ENCODE measurements around the gene MAN1A2. TPM values are rescaled to one million over a fixed set of nuclear protein-coding genes. Genes with fewer than 3 reads are reported as not detected.

The MAN1A2 gene
- total RNA-seq, 1 experiment from 2014 or later, result 38.1 TPM

GRCh38 chr1:117567976-117568375, 200.7 kb downstream of the MAN1A2 start (continued):
- TF ChIP-seq, protein P1, sequence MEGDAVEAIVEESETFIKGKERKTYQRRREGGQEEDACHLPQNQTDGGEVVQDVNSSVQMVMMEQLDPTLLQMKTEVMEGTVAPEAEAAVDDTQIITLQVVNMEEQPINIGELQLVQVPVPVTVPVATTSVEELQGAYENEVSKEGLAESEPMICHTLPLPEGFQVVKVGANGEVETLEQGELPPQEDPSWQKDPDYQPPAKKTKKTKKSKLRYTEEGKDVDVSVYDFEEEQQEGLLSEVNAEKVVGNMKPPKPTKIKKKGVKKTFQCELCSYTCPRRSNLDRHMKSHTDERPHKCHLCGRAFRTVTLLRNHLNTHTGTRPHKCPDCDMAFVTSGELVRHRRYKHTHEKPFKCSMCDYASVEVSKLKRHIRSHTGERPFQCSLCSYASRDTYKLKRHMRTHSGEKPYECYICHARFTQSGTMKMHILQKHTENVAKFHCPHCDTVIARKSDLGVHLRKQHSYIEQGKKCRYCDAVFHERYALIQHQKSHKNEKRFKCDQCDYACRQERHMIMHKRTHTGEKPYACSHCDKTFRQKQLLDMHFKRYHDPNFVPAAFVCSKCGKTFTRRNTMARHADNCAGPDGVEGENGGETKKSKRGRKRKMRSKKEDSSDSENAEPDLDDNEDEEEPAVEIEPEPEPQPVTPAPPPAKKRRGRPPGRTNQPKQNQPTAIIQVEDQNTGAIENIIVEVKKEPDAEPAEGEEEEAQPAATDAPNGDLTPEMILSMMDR (IDR thresholded peaks at IDR 0.05 in 2 of 3, conservative IDR thresholded peaks at IDR 0.05 in 1 of 3; ENCODE audit: borderline replicate concordance in 1 of 3, insufficient read depth in 1 of 3, low read depth in 2 of 3, low read length in 2 of 3), result no peak
- TF ChIP-seq SRF (IDR thresholded peaks at IDR 0.05; ENCODE audit: low read depth) (no peak), MAX (IDR thresholded peaks at IDR 0.05) (no peak), YY1 (IDR thresholded peaks at IDR 0.05; ENCODE audit: extremely low read depth, insufficient replicate concordance, low read depth, low read length) (no peak), EZH2 (IDR thresholded peaks at IDR 0.05) (no peak), CEBPB (IDR thresholded peaks at IDR 0.05; ENCODE audit: low read depth) (no peak), ATF3 (IDR thresholded peaks at IDR 0.05) (no peak), ZNF274 (IDR thresholded peaks at IDR 0.05; ENCODE audit: low read depth, low read length) (no peak)
- TF ChIP-seq, protein P2, sequence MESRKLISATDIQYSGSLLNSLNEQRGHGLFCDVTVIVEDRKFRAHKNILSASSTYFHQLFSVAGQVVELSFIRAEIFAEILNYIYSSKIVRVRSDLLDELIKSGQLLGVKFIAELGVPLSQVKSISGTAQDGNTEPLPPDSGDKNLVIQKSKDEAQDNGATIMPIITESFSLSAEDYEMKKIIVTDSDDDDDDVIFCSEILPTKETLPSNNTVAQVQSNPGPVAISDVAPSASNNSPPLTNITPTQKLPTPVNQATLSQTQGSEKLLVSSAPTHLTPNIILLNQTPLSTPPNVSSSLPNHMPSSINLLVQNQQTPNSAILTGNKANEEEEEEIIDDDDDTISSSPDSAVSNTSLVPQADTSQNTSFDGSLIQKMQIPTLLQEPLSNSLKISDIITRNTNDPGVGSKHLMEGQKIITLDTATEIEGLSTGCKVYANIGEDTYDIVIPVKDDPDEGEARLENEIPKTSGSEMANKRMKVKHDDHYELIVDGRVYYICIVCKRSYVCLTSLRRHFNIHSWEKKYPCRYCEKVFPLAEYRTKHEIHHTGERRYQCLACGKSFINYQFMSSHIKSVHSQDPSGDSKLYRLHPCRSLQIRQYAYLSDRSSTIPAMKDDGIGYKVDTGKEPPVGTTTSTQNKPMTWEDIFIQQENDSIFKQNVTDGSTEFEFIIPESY (IDR thresholded peaks at IDR 0.05; ENCODE audit: extremely low read depth, insufficient replicate concordance, low read length), result no peak

DNA sequence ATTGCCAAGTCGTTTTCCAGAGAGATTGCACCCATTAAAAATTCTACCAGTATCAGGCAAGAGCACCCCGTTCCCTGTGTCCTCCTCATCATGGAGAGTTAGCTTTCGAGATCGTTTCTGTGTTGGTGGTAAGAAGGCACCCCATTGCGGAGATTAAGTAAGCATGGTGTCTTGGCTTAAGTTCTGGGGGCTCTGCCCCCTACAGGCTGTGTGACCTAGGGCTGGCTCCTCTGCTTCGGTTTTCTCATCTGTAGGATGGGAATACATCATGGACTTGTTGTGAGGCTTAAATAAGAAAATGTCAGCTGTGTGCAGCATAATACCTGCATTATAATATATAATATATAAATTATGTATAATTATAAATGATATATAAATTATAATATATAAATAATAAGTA, 201.8 kb downstream of the MAN1A2 start:
- no peak for TF ChIP-seq TCF7L2 (IDR thresholded peaks at IDR 0.05; ENCODE audit: borderline replicate concordance, extremely low read depth, insufficient read depth, insufficient read length)
- TF ChIP-seq, protein P1 (IDR thresholded peaks at IDR 0.05 in 2 of 3, conservative IDR thresholded peaks at IDR 0.05 in 1 of 3; ENCODE audit: borderline replicate concordance in 1 of 3, insufficient read depth in 1 of 3, low read depth in 2 of 3, low read length in 2 of 3), result 0 out of 6 replicates have a peak, but pooled peaks of 1 of the 3 experiments have one; percentile 15
- DNase-seq (ENCODE audit: low read depth, low spot score), result no peak
- Histone ChIP-seq H3K27me3 (ENCODE audit: insufficient read depth, low read length) (no peaks in the 10 kb centered on the region), H3K27ac (ENCODE audit: low read depth, low read length) (no peak overlapping the region), H3K4me2 (ENCODE audit: low read length) (no peak overlapping the region), H4K20me1 (ENCODE audit: insufficient read depth) (no peaks in the 10 kb centered on the region), H3K4me3 (replicated peaks in 1 of 2; ENCODE audit: low read depth in 1 of 2, low read length in 2 of 2) (no peak overlapping the region), H3K9me3 (ENCODE audit: control insufficient read depth in 1 of 2, insufficient read depth in 1 of 2, low read depth in 1 of 2, low read length in 2 of 2) (no peaks in the 10 kb centered on the region), H3K36me3 (ENCODE audit: control insufficient read depth in 1 of 2, insufficient read depth in 2 of 2, low read length in 2 of 2) (no peaks in the 10 kb centered on the region), H3K9ac (ENCODE audit: low read length) (no peak overlapping the region), H2AFZ (ENCODE audit: low read depth, low read length, poor library complexity, severe bottlenecking) (no peak overlapping the region), H3K9me2 (ENCODE audit: insufficient read depth) (no peaks in the 10 kb centered on the region), H3K4me1 (ENCODE audit: control insufficient read depth in 1 of 2, insufficient read depth in 2 of 2, low read length in 2 of 2) (no peaks in the 10 kb centered on the region; a peak in 1 of 4 replicates), H3K79me2 (ENCODE audit: insufficient read depth, low read length) (no peaks in the 10 kb centered on the region)
- ChIA-PET POLR2A (no interaction called here), RAD21 (ENCODE audit: low non-redundant PET in 1 of 2, low total read pairs in 2 of 2, uncharacterized antibody in 2 of 2, unreplicated experiment in 2 of 2) (no interaction called here), CTCF (no interaction called here)
- intact Hi-C loops (cut with micrococcal nuclease), result no loop called here
- ATAC-seq, result no peak
- no TSS peak for BruUV-seq (replicated peaks)

Measured in HCT116 (cell line).